Tongue (tissue), 2 donors: Measurements from ENCODE around the gene USP2. TPM values are rescaled to one million over a fixed set of nuclear protein-coding genes. Genes with fewer than 3 reads are reported as not detected.

Experiments
- DNase-seq: peaks from one replicate; pipeline ENCODE4 v3.0.0-alpha.2; 2015
- total RNA-seq: library from RNA; depleted of rRNA; stranded (reverse); fragments of >200 nt; gene quantifications from one replicate; pipeline ENCODE4 v1.2.3, GENCODE V29; 2014

The USP2 gene
- total RNA-seq, 1 donor from 2014 or later, result 39.2 TPM

GRCh38 chr11:119376197-119376847 is 5.2 kb downstream of the USP2 start:
- DNase-seq, result peak; percentile 91

GRCh38 chr11:119375337-119376196 is 5.9 kb downstream of the USP2 start:
- peak; percentile 80 for DNase-seq

DNA sequence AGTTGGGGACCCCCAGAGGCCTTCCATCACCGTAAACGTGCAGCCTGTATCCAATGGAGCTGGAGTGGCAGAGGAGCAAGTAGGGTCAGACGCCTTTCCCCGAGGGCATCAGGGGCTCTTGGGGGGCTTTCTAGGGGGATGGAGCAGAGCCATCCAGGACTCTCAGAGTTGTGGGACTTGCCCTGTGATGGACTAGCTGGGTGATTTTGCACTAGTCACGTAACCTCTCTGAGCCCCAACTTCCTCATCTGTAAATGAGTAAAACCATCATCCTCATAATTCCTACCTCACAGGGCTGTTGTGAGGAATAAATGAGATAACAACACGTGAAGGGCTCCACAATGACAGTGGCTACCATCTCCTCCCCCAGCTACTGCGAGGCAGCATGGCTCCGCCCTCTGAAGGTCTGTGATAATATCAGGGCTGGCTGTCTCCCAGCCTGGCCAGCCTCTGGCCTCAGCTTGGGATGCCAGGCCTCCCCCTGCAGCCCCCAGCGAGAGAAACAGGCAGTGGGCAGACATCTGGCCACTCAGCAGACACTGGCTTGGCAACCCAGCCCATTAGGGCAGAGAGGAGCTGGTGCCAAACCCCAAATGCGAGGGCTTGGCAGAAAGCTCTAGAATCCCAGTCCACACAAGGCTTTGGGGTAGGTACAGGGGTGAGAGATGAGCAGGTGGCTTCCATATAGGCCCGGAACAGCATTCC is 6.7 kb downstream of the USP2 start:
- DNase-seq, result peak; percentile 78

- peak; percentile 91 for DNase-seq
Observed at GRCh38 chr11:119373921-119374631, 7.4 kb downstream of the USP2 start.

- no peak for DNase-seq
Observed at GRCh38 chr11:119373059-119373920, 8.2 kb downstream of the USP2 start.

- no peak for DNase-seq
Observed at GRCh38 chr11:119372260-119373058, 9.0 kb downstream of the USP2 start.

DNA sequence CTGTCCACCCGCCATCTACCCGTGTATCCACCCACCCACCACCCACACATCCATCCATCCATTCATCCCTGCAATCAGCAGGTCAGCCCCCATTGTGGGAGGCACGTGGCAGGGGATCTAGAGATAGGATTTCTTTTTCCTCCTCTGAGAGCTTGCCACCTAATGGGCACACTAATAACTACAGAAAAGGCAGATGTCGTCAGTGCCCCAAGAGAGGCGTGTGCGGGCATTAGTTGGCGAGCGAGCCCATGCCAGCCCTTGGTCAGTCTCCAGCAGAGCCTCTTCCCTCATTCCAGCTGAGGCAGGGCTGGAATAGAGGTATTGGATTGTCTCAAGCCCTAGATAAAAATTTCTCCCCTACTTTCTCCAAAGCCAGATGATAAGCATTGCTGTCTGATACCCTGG is 9.7 kb downstream of the USP2 start:
- DNase-seq, result peak; percentile 88

GRCh38 chr11:119371067-119371601 is 10.4 kb downstream of the USP2 start:
- DNase-seq, result no peak

DNA sequence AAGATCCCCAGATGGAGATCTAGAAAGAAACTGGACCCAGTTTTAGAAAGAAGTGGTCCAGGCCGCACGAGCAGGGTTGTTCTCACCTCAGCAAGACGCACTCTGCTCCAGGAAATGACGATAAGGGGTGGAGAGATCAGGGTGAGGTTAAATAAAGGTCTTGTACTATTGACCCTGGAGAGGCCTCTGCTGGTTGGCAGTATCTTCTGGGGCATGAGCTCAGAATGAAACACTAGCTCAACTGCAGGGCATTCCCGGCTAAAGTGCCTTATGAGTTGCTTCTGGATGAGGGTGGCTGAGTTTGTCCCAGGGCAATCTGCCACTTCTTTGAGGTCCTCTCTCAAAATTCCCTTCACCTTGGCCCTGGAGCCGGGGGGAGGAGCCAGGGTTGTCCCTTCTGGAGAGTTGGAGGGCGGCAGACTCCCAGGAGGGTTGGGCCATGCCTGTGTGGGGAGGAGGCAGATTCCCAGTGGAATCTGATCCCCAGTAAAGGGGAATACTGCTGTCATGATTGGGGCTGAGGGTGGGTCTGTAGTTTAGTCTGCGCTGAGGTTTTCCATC is 10.9 kb downstream of the USP2 start:
- DNase-seq, result peak; percentile 74

- DNase-seq, result peak; percentile 38
Observed at GRCh38 chr11:119369132-119369925, 12.2 kb downstream of the USP2 start.

GRCh38 chr11:119368121-119369034 is 13.1 kb downstream of the USP2 start:
- DNase-seq, result peak; percentile 96

DNA sequence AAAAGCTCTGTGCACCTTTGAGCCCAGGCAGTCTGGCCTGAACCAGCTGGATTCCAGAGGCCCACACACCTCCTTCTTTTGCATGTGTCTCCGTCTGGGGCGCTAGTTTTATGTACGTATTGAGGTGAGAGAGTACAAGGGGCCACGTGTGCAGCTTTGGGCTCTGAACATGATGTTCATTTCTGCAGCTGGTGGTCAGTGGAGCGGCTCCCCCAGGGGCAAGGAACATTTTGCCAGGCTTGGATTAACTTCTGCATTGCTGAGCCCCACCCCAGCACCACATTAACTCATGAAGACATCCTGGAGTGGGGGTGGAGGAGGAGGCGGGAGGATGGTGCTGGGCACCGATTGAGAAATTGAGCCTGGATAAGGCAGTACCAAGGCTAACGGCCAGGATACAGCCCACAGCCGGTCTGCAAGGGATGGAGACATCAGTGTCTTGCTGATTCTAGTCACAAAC is 13.8 kb downstream of the USP2 start:
- peak; percentile 57 for DNase-seq

DNA sequence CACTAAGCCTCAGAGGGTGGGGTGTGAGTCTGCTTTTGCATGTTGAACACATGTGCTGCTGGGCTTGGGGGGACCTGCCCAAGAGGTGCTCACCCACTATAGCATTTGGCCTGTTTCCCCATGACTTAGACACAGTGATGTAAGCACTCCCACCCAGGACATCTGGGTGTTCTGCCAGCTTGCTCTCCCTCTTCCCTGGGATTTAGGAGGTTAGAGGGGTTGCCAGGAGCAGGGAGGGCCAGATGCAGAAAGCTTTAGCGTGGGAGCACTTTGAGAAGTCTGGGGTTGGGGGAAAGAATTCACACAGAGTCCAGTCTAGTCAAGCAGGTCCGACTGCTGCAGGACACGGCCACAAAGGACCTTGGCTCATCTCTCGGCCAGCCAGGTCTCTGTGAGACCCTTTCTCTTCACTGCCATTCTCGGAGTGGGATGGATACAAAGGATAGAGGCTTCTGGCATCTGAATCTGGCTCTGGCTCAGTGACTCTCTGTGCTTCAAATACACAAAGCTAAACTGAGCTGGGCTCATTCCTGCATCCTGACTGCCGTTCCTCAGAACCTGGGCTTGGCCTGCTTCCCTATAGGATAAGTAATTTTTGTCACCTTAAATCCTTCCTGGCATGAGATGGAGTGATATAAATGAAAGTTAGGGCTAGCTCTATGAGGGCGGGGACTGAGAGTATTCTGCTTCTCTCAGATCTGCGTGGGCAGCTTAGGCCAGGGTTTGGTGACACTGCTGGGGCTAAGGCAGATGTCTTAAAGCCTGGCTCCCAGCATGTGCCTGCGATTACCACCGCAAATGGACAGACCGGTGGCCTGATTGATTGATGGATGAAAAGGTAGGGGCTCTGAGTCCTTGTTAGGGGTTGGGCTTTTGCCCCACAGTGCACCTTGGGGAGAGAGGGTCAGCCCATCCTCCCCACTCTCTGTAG is 14.5 kb downstream of the USP2 start:
- DNase-seq, result peak; percentile 29

GRCh38 chr11:119365071-119365591 is 16.4 kb downstream of the USP2 start:
- DNase-seq, result peak; percentile 61

DNA sequence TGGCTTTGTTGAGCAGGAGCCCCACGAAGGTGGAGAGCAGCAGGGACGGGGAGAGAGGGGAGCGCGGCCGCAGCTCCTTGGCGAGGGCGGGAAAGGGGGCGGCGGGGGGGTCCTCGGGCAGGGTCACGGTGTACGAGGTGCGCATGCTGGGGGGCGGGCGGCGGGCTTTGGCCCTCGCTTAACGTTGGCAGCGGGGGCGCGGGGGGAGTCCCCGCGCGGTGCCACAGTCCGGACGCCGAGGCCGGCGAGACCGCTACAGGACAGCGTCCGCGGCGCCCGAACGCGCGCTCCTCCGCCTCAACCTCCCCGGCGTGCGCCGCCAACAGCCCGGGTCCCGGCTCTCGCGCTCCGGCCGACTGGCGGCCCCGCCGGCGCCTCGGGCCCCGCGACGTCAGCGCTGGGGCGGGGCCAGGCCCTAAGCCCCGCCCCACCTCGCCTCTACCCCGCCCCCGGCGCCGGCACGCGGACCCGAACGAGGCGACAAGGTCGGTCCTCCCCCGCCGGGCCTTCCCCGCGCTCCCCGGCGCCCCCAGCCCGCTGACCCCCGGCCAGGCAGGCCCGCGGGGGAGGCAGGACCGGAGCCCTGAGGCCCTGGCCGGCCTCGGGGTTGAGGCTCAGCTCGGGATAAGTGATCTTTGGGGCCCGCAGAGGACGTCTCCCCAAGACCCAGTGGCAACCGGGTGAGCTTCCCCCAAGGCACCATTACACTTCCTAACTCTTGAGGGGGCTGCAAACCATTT is 17.5 kb downstream of the USP2 start:
- DNase-seq, result peak; percentile 81
